A673 (cell line): Measurements from ENCODE around the gene GMDS. TPM values are rescaled to one million over a fixed set of nuclear protein-coding genes. Genes with fewer than 3 reads are reported as not detected.

ENCODE experiments used
- BruUV-seq: library from RNA; stranded (reverse); fragments of 400-500 nt; replicated peaks from 2 replicates; lab custom pipeline; 2021; lab: Mats Ljungman, UMichigan
- CTCF ChIA-PET: fragments of 300-600 bp; sonication (Branson Sonifier 250); formaldehyde crosslinking; loops from one replicate; lab custom pipeline; 2022; ENCODE audit warnings: antibody characterized with exemption; lab: Charles Lee
- POLR2A ChIA-PET: fragments of 300-600 bp; sonication (Branson Sonifier 250); formaldehyde crosslinking; loops from one replicate; lab custom pipeline; 2022; ENCODE audit warnings: antibody characterized with exemption; ENCODE audit not compliant: low non-redundant PET; lab: Charles Lee
- DNase-seq: peaks from one replicate; pipeline ENCODE4 v3.0.0-alpha.2; 2015; ENCODE audit warnings: low spot score
- H3K27ac ChIP-seq: fragments of 200-600 bp; sonication (generic); 2 replicates; pipeline ENCODE4 v1.5.1; 2016; ENCODE audit warnings: mixed run types, low read depth, mild to moderate bottlenecking, mixed read lengths, antibody characterized with exemption, low read length; ENCODE audit not compliant: poor library complexity, severe bottlenecking
- H3K27me3 ChIP-seq: fragments of 200-600 bp; sonication (generic); replicated peaks from 2 replicates; pipeline ENCODE4 v1.6.1; 2017; ENCODE audit warnings: mixed run types, low read depth, mild to moderate bottlenecking, mixed read lengths, antibody characterized with exemption, low read length; ENCODE audit not compliant: insufficient read depth, poor library complexity
- H3K36me3 ChIP-seq: fragments of 200-600 bp; sonication (generic); 2 replicates; pipeline ENCODE4 v1.6.1; 2016; ENCODE audit warnings: mixed run types, mild to moderate bottlenecking, mixed read lengths, antibody characterized with exemption, low read length; ENCODE audit not compliant: insufficient read depth, poor library complexity, severe bottlenecking
- H3K4me1 ChIP-seq: fragments of 200-600 bp; sonication (generic); 2 replicates; pipeline ENCODE4 v1.6.1; 2017; ENCODE audit warnings: mixed run types, mild to moderate bottlenecking, mixed read lengths, antibody characterized with exemption, low read length; ENCODE audit not compliant: insufficient read depth, poor library complexity, severe bottlenecking
- H3K4me3 ChIP-seq: fragments of 200-600 bp; sonication (generic); 2 replicates; pipeline ENCODE4 v1.5.1; 2016; ENCODE audit warnings: low read depth, mixed run types, mild to moderate bottlenecking, mixed read lengths, low read length; ENCODE audit not compliant: poor library complexity, severe bottlenecking
- H3K9me3 ChIP-seq: fragments of 200-600 bp; sonication (generic); 2 replicates; pipeline ENCODE4 v1.6.1; 2016; ENCODE audit warnings: mixed run types, low read depth, mild to moderate bottlenecking, mixed read lengths, antibody characterized with exemption, low read length; ENCODE audit not compliant: poor library complexity, severe bottlenecking
- CTCF ChIP-seq: fragments of 300-800, 200-600 bp; sonication (generic); conservative IDR thresholded peaks from 2 replicates; pipeline ENCODE4 v1.5.1; 2017; ENCODE audit warnings: low read depth, mild to moderate bottlenecking, antibody characterized with exemption, low read length, moderate library complexity, mixed read lengths
- EZH2 ChIP-seq: fragments of 200-600 bp; sonication (generic); IDR thresholded peaks from 2 replicates; pipeline ENCODE4 v1.6.1; 2017; ENCODE audit warnings: borderline replicate concordance, low read depth, mild to moderate bottlenecking, mixed read lengths, antibody characterized with exemption, low read length; ENCODE audit not compliant: poor library complexity, severe bottlenecking
- intact Hi-C: fragments of 100-400 bp; cut with micrococcal nuclease; formaldehyde crosslinking; loops from one replicate; pipeline ENCODE4 v1.10.0; 2022; ENCODE audit not compliant: unreplicated experiment
- total RNA-seq: library from RNA; stranded (reverse); gene quantifications from 2 replicates; pipeline ENCODE4 v1.2.3, GENCODE V29; 2021

GMDS gene
- total RNA-seq, 1 experiment from 2014 or later = 15.2 TPM

- no peaks in the 10 kb centered on the region for H3K4me1 ChIP-seq
- BruUV-seq = no TSS peak
These were observed 128.0 kb downstream of the GMDS start for GRCh38 chr6:2117447-2117846.

GRCh38 chr6:2116496-2116895 is 128.9 kb downstream of the GMDS start:
- intact Hi-C loops = loop anchor here (10.0 kb wide), 1 partner anchor 238 kb away; no protein-coding TSS in a partner anchor

More at GRCh38 chr6:2117447-2117846, 128.0 kb downstream of the GMDS start:
- intact Hi-C loops = loop anchor here (10.0 kb wide), 1 partner anchor 237 kb away; no protein-coding TSS in a partner anchor
- ChIA-PET POLR2A (interaction anchor here (0.6 kb wide), 1 partner anchor 445 kb away, joined by 4 read pairs; no protein-coding TSS in a partner anchor), CTCF (no interaction called here)
- Histone ChIP-seq H3K36me3 (no peaks in the 10 kb centered on the region), H3K27ac (no peak overlapping the region), H3K4me3 (no peak overlapping the region), H3K27me3 (no peaks in the 10 kb centered on the region), H3K9me3 (no peaks in the 10 kb centered on the region)
- no peak for DNase-seq
- no peak for TF ChIP-seq EZH2
- TF ChIP-seq CTCF = no peak

GRCh38 chr6:2114100-2114499 is 131.3 kb downstream of the GMDS start:
- Histone ChIP-seq H3K9me3 (no peaks in the 10 kb centered on the region), H3K27me3 (no peaks in the 10 kb centered on the region), H3K4me1 (peaks cover 14% of the 10 kb centered on the region), H3K4me3 (no peak overlapping the region), H3K36me3 (no peaks in the 10 kb centered on the region), H3K27ac (no peak overlapping the region)
- intact Hi-C loops = loop anchor here (10.0 kb wide), 1 partner anchor 241 kb away; no protein-coding TSS in a partner anchor
- TF ChIP-seq CTCF (no peak), EZH2 (no peak)
- DNase-seq = no peak
- CTCF ChIA-PET = no interaction called here
- BruUV-seq = no TSS peak
- POLR2A ChIA-PET = no interaction called here

More at GRCh38 chr6:2116496-2116895, 128.9 kb downstream of the GMDS start:
- no peaks in the 10 kb centered on the region for H3K4me1 ChIP-seq
- no TSS peak for BruUV-seq
- ChIA-PET POLR2A (no interaction called here), CTCF (no interaction called here)
- no peak for DNase-seq
- H3K27ac ChIP-seq = no peak overlapping the region
- no peaks in the 10 kb centered on the region for H3K27me3 ChIP-seq
- no peaks in the 10 kb centered on the region for H3K36me3 ChIP-seq
- TF ChIP-seq CTCF (no peak), EZH2 (no peak)
- H3K9me3 ChIP-seq = no peaks in the 10 kb centered on the region
- no peak overlapping the region for H3K4me3 ChIP-seq
